HCT116 (cell line): ENCODE data around the gene TEX10. TPM values are rescaled to one million over a fixed set of nuclear protein-coding genes. Genes with fewer than 3 reads are reported as not detected.

Experiments used
- ATAC-seq: fragments of 200-7000 bp; cut with Tn5 transposase; 2 replicates; pipeline ENCODE4 v1.9.1; 2020; ENCODE audit warnings: mild to moderate bottlenecking, moderate library complexity
- BruUV-seq: library from RNA; stranded (reverse); fragments of 400-500 nt; replicated peaks from 2 replicates; lab custom pipeline; 2021; lab: Mats Ljungman, UMichigan
- CTCF ChIA-PET: fragments of 300-600 bp; sonication (Branson Sonifier 250); formaldehyde crosslinking; loops from one replicate; lab custom pipeline; 2021; ENCODE audit warnings: antibody characterized with exemption; lab: Charles Lee
- POLR2A ChIA-PET: fragments of 300-600, 350-600 bp; sonication (Branson Sonifier 250); formaldehyde crosslinking; loops from one replicate; lab custom pipeline; 2021; ENCODE audit warnings: antibody characterized with exemption; lab: Charles Lee
- RAD21 ChIA-PET, 2 experiments: fragments of 300-600 bp; sonication (Branson Sonifier 250); formaldehyde crosslinking; loops; one replicate each; lab custom pipeline; 2023; ENCODE audit warnings: low total read pairs in 2 of 2; ENCODE audit not compliant: uncharacterized antibody in 2 of 2, unreplicated experiment in 2 of 2, low non-redundant PET in 1 of 2; lab: Charles Lee
- DNase-seq: peaks from one replicate; pipeline ENCODE4 v3.0.0-alpha.2; 2010; ENCODE audit warnings: low read depth, low spot score
- H2AFZ ChIP-seq: fragments of 200-600 bp; shearing (Covaris generic), sonication (generic); 2 replicates; pipeline ENCODE4 v1.6.1; 2017; ENCODE audit warnings: low read depth, mixed run types, mixed read lengths, antibody characterized with exemption, low read length; ENCODE audit not compliant: poor library complexity, severe bottlenecking
- H3K27ac ChIP-seq: 2 replicates; pipeline ENCODE4 v1.5.1; 2012; ENCODE audit warnings: low read depth, low read length
- H3K27me3 ChIP-seq: fragments of 200-600 bp; sonication (generic); 2 replicates; pipeline ENCODE4 v1.6.1; 2016; ENCODE audit warnings: mixed run types, low read length, mixed read lengths; ENCODE audit not compliant: insufficient read depth
- H3K36me3 ChIP-seq, 2 experiments: fragments of 200-500 bp in 1 of 2; fragments of 200-600 bp in 1 of 2; sonication (Bioruptor generic) in 1 of 2; sonication (generic) in 1 of 2; 2 replicates each; pipeline versions ENCODE4 v1.5.1 to v1.6.1; 2014 to 2016; ENCODE audit warnings: low read length in 2 of 2, inconsistent platforms in 1 of 2, mixed read lengths in 1 of 2, mixed run types in 1 of 2; ENCODE audit not compliant: insufficient read depth in 2 of 2, control insufficient read depth in 1 of 2
- H3K4me1 ChIP-seq, 2 experiments: fragments of 200-600 bp in 1 of 2; sonication (generic) in 1 of 2; 2 replicates each; pipeline versions ENCODE4 v1.5.1 to v1.6.1; 2012 to 2017; ENCODE audit warnings: low read length in 2 of 2, inconsistent platforms in 1 of 2, mild to moderate bottlenecking in 1 of 2, mixed read lengths in 1 of 2, mixed run types in 1 of 2, moderate library complexity in 1 of 2; ENCODE audit not compliant: insufficient read depth in 2 of 2, control insufficient read depth in 1 of 2
- H3K4me2 ChIP-seq: fragments of 200-600 bp; sonication (generic); 2 replicates; pipeline ENCODE4 v1.6.1; 2017; ENCODE audit warnings: mixed run types, low read length, mixed read lengths
- H3K4me3 ChIP-seq, 2 experiments: fragments of 200-600 bp in 1 of 2; sonication (generic) in 1 of 2; replicated peaks in 1 of 2; 2 replicates each; pipeline ENCODE4 v1.5.1; 2011 to 2016; ENCODE audit warnings: low read length in 2 of 2, control low read depth in 1 of 2, low read depth in 1 of 2, mild to moderate bottlenecking in 1 of 2, mixed read lengths in 1 of 2, mixed run types in 1 of 2
- H3K79me2 ChIP-seq: fragments of 200-600 bp; sonication (generic); 2 replicates; pipeline ENCODE4 v1.6.1; 2017; ENCODE audit warnings: mild to moderate bottlenecking, mixed run types, low read length, moderate library complexity, mixed read lengths; ENCODE audit not compliant: insufficient read depth
- H3K9ac ChIP-seq: fragments of 200-600 bp; sonication (generic); 2 replicates; pipeline ENCODE4 v1.6.1; 2016; ENCODE audit warnings: low read length, mixed read lengths
- H3K9me2 ChIP-seq: fragments of 200-600 bp; sonication (generic), shearing (Covaris generic); 2 replicates; pipeline ENCODE4 v1.6.1; 2017; ENCODE audit warnings: mixed run types, mild to moderate bottlenecking, moderate library complexity; ENCODE audit not compliant: insufficient read depth
- H3K9me3 ChIP-seq, 2 experiments: fragments of 200-500 bp in 1 of 2; fragments of 200-600 bp in 1 of 2; sonication (Bioruptor generic) in 1 of 2; sonication (generic) in 1 of 2; 2 replicates each; pipeline ENCODE4 v1.6.1; 2014 to 2017; ENCODE audit warnings: low read length in 2 of 2, mixed read lengths in 2 of 2, inconsistent platforms in 1 of 2, low read depth in 1 of 2, mild to moderate bottlenecking in 1 of 2, mixed run types in 1 of 2, moderate library complexity in 1 of 2; ENCODE audit not compliant: control insufficient read depth in 1 of 2, insufficient read depth in 1 of 2
- H4K20me1 ChIP-seq: fragments of 200-600 bp; sonication (generic), shearing (Covaris generic); 2 replicates; pipeline ENCODE4 v1.6.1; 2017; ENCODE audit warnings: mixed run types, mild to moderate bottlenecking, moderate library complexity; ENCODE audit not compliant: insufficient read depth
- CBX3 ChIP-seq: IDR thresholded peaks from 2 replicates; pipeline ENCODE4 v1.6.1; 2012; ENCODE audit warnings: low read depth
- CEBPB ChIP-seq: IDR thresholded peaks from 2 replicates; pipeline ENCODE4 v1.6.1; 2012; ENCODE audit warnings: low read depth
- EGR1 ChIP-seq: IDR thresholded peaks from 2 replicates; pipeline ENCODE4 v1.6.1; 2012; ENCODE audit warnings: low read depth
- ELF1 ChIP-seq: IDR thresholded peaks from 2 replicates; pipeline ENCODE4 v1.6.1; 2012; ENCODE audit warnings: low read depth, borderline replicate concordance
- SIN3A ChIP-seq: IDR thresholded peaks from 2 replicates; pipeline ENCODE4 v1.6.1; 2012; ENCODE audit warnings: low read depth
- SRF ChIP-seq: IDR thresholded peaks from 2 replicates; pipeline ENCODE4 v1.6.1; 2012; ENCODE audit warnings: low read depth
- intact Hi-C: fragments of 100-400 bp; cut with micrococcal nuclease; formaldehyde crosslinking; loops from 2 replicates; pipeline ENCODE4 v1.10.0; 2022
- total RNA-seq: library from RNA; stranded (reverse); gene quantifications from one replicate; pipeline ENCODE4 v1.2.1, GENCODE V29; 2021; ENCODE audit not compliant: unreplicated experiment
- TF ChIP-seq, protein P1 (sequence below): IDR thresholded peaks from 2 replicates; pipeline ENCODE4 v1.6.1; 2012; ENCODE audit warnings: low read depth
- TF ChIP-seq, protein P2 (sequence below): IDR thresholded peaks from 2 replicates; pipeline ENCODE4 v1.6.1; 2011; ENCODE audit warnings: mild to moderate bottlenecking, low read length, moderate library complexity; ENCODE audit not compliant: insufficient replicate concordance; ENCODE audit errors: extremely low read depth

The TEX10 gene
- total RNA-seq, 1 experiment from 2014 or later: 53.0 TPM

DNA sequence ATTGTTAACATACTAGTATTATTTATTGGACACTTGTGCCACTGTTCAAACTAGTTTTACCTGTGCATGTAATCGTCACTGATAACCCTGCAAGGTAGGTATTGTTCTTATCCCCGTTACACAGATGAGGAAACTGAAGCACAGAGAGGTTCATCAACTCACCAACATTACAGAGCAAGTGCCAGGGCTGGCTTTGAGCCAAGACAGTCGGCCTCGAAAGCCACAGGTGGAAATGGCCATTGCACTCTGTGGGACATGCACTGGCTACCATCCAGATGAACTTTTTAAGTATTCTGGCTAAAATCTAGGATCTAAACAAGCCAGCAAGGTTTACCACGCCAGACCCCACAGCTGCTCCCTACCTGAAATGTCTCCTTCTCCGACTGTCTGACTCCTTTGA is 57.9 kb downstream of the TEX10 start:
- POLR2A ChIA-PET: no interaction called here
- Histone ChIP-seq H3K79me2 (peaks cover 6% of the 10 kb centered on the region), H3K9me3 (no peaks in the 10 kb centered on the region), H3K36me3 (peaks cover 7 to 9% of the 10 kb centered on the region in 2 experiments; a peak in 2 of 4 replicates), H2AFZ (no peak overlapping the region), H3K27me3 (no peaks in the 10 kb centered on the region), H3K4me1 (no peaks in the 10 kb centered on the region), H3K9ac (no peak overlapping the region), H3K27ac (no peak overlapping the region), H3K4me2 (no peak overlapping the region), H3K4me3 (no peak overlapping the region), H4K20me1 (no peaks in the 10 kb centered on the region), H3K9me2 (no peaks in the 10 kb centered on the region)
- ATAC-seq (no peak), DNase-seq (no peak)
- intact Hi-C loops: no loop called here
- BruUV-seq: no TSS peak
- CTCF ChIA-PET: no interaction called here
- RAD21 ChIA-PET: no interaction called here
- TF ChIP-seq SIN3A: no peak
- TF ChIP-seq, protein P1, sequence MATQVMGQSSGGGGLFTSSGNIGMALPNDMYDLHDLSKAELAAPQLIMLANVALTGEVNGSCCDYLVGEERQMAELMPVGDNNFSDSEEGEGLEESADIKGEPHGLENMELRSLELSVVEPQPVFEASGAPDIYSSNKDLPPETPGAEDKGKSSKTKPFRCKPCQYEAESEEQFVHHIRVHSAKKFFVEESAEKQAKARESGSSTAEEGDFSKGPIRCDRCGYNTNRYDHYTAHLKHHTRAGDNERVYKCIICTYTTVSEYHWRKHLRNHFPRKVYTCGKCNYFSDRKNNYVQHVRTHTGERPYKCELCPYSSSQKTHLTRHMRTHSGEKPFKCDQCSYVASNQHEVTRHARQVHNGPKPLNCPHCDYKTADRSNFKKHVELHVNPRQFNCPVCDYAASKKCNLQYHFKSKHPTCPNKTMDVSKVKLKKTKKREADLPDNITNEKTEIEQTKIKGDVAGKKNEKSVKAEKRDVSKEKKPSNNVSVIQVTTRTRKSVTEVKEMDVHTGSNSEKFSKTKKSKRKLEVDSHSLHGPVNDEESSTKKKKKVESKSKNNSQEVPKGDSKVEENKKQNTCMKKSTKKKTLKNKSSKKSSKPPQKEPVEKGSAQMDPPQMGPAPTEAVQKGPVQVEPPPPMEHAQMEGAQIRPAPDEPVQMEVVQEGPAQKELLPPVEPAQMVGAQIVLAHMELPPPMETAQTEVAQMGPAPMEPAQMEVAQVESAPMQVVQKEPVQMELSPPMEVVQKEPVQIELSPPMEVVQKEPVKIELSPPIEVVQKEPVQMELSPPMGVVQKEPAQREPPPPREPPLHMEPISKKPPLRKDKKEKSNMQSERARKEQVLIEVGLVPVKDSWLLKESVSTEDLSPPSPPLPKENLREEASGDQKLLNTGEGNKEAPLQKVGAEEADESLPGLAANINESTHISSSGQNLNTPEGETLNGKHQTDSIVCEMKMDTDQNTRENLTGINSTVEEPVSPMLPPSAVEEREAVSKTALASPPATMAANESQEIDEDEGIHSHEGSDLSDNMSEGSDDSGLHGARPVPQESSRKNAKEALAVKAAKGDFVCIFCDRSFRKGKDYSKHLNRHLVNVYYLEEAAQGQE: no peak

DNA sequence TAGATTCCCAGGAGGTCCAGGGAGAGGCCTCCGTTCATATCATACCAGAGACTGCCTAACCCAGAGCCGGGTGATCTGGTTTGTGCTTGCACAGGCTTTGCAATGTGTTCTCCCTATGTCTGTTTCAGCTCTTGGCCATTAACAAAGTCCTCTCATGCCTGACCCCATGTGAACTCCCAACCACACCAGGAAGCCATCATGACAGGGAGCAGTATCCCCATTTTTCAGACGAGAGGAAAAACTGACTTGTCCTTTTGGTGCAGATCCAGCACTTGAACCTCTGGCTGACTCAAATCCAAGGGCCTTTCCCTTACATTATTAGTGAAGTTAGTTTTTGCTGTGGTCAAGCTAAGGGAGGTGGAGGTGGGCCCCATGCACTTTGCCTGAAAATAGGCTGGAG is 58.4 kb downstream of the TEX10 start:
- H2AFZ ChIP-seq: no peak overlapping the region
- H3K79me2 ChIP-seq: peaks cover 3% of the 10 kb centered on the region
- H3K4me1 ChIP-seq: no peaks in the 10 kb centered on the region
- RAD21 ChIA-PET: no interaction called here
- no TSS peak for BruUV-seq
- TF ChIP-seq EGR1 (no peak), SIN3A (no peak), CBX3 (no peak), ELF1 (no peak), SRF (no peak), CEBPB (no peak)
- TF ChIP-seq, protein P2, sequence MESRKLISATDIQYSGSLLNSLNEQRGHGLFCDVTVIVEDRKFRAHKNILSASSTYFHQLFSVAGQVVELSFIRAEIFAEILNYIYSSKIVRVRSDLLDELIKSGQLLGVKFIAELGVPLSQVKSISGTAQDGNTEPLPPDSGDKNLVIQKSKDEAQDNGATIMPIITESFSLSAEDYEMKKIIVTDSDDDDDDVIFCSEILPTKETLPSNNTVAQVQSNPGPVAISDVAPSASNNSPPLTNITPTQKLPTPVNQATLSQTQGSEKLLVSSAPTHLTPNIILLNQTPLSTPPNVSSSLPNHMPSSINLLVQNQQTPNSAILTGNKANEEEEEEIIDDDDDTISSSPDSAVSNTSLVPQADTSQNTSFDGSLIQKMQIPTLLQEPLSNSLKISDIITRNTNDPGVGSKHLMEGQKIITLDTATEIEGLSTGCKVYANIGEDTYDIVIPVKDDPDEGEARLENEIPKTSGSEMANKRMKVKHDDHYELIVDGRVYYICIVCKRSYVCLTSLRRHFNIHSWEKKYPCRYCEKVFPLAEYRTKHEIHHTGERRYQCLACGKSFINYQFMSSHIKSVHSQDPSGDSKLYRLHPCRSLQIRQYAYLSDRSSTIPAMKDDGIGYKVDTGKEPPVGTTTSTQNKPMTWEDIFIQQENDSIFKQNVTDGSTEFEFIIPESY: no peak
- H3K4me2 ChIP-seq: no peak overlapping the region
- no peaks in the 10 kb centered on the region for H3K9me2 ChIP-seq
- no peak for DNase-seq
- POLR2A ChIA-PET: no interaction called here
- H3K27me3 ChIP-seq: no peaks in the 10 kb centered on the region
- H3K36me3 ChIP-seq: peaks cover 5 to 7% of the 10 kb centered on the region in 2 experiments; a peak in 3 of 4 replicates
- H3K9ac ChIP-seq: no peak overlapping the region
- H4K20me1 ChIP-seq: no peaks in the 10 kb centered on the region
- H3K4me3 ChIP-seq: no peak overlapping the region
- intact Hi-C loops: no loop called here
- H3K9me3 ChIP-seq: no peaks in the 10 kb centered on the region
- CTCF ChIA-PET: no interaction called here
- ATAC-seq: no peak
- H3K27ac ChIP-seq: no peak overlapping the region
